Inferior parietal cortex (tissue), 1 donor: ENCODE measurements around the gene GOLGA8B.
"Not testable (repeated sequence)": the region's sequence is repeated elsewhere in the genome, so short reads cannot be mapped to it uniquely, and the experiment has no call there.

ENCODE experiments used
- DNase-seq: peaks from one replicate; pipeline ENCODE4 v3.0.0-alpha.2; 2016; ENCODE audit errors: extremely low spot score

The GOLGA8B gene

GRCh38 chr15:34559764-34560163 lies 23.7 kb downstream of the GOLGA8B start:
- DNase-seq, result not testable (repeated sequence)

DNA sequence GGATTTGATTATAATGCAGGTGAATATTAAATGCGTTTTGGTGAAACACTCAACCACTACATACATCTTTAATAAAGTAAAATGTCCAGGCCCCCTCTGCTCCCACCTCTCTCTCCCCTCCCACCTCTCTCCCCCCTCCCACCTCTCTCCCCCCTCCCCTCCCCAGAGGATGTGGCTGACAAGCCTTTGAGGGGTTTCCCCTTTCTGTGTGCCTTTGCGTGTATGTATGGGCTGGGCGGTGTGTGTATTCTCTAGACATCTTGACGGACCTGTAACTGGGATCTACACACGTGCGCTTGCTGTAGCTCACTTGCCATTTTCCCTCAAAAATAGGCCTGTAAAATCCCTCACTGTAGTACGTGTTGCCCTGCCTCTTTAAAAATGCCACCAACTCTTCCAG lies 28.3 kb downstream of the GOLGA8B start:
- DNase-seq, result not testable (repeated sequence)

GRCh38 chr15:34554716-34555115 lies 28.7 kb downstream of the GOLGA8B start:
- DNase-seq, result not testable (repeated sequence)

DNA sequence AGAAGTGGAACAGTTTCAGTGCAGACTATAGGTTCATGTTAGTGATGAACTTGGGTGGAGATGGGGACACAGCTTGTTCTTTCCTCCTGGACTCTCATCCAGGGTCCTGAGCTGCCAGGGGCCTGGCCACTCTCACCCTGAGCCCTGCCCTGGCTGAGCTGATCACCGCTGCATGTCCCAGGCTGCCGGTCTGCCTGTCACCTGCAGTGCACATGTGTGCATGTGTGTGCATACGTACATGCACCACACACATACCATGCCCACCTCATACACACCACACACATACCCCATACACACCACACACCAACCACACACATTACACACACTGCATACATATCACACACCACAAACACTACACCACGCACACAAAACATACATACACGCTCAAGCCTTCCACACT lies 29.3 kb downstream of the GOLGA8B start:
- DNase-seq, result not testable (repeated sequence)

- not testable (repeated sequence) for DNase-seq
Observed at GRCh38 chr15:34550129-34550528, 33.3 kb downstream of the GOLGA8B start.

DNA sequence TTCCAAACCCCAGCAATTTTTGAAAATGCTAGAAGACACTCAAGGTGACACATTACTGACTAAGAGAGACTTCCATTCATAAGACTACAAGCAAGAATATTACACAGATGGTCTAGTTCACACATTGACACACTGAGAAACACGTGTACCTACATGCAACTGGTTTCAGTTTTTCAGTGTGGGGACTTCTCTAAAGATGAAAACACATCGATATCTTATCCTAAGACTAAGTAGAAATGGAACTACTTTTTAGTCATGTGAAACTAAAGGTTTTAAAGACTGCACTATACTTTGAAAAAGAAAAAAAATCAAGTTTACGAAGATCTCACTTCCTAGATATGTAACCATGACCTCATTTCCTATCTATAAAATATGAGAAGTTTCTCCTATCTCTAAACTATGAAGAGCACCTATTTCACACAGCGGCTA lies 34.1 kb downstream of the GOLGA8B start:
- not testable (repeated sequence) for DNase-seq

DNA sequence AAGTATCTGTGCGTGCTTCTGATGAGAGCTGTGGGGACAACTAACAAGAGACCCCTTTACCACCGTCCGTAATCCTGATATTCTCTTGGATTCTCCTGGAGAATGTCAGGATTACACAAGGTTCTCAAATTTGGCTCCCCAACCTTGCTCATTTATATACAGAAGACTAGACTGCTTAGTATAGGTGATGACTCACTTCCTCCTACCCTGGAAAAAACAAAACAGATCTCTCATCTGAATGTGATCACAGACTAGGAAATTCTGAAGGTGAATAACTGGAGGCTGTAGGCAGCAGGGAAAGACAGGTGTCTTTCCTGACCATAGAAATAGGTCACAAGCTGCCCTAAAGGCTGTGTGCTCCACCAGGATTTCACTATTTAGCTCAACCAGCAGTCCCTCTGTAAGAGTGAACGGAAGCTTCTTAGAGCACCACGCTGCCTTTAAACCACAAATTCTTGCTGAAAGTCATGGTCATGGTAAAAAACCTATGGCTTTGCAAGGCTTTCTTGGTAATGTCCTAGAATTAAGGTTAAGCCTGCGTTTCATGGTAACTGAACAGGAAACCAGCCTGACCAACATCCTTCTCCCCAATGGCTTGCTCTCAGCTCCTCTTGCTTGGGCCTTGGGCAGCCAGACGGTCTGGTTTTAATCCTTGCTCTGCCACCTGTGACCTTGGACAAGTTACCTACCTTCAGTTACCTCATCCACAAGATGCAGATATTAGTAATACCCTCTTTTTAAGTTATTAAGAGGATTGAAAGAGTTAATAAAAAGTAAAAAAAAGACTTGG lies 39.4 kb downstream of the GOLGA8B start:
- DNase-seq, result not testable (repeated sequence)

DNA sequence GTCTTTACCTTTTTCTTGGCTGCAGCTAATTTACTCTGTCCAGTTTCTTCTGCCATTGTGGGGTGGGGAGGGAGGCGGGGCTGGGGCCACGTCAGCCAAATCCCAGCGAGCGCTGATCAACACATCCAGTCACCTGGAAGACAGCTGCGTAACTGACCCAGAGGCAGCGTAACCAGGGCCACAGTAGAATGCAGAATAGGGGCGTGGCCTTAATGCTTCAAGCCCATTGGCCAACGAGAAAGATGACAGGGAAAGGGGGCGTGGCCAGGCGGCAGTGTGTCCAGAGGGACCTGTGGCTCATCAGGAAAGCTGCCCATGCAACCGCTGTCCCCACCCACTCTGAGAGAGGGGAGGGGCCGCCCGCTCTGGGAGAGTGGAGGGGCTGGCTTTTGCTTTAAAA lies 47.6 kb downstream of the GOLGA8B start:
- DNase-seq, result not testable (repeated sequence)
